OCI-LY7 (cell line): ENCODE results near the gene ZNF189.

Experiments
- CTCF ChIP-seq: fragments of 200-600 bp; sonication (generic); conservative IDR thresholded peaks from 2 replicates; pipeline ENCODE4 v1.5.1; 2014; ENCODE audit warnings: mild to moderate bottlenecking, antibody characterized with exemption, low read length, moderate library complexity, mixed read lengths
- EZH2phosphoT487 ChIP-seq: fragments of 200-600 bp; sonication (generic); IDR thresholded peaks from 2 replicates; pipeline ENCODE4 v1.6.1; 2018; ENCODE audit warnings: low read depth, borderline replicate concordance, mild to moderate bottlenecking, mixed run types, antibody characterized with exemption, low read length, moderate library complexity, mixed read lengths

GRCh38 chr9:101442736-101443135 lies 44.1 kb downstream of the ZNF189 start:
- TF ChIP-seq CTCF (no peak), EZH2phosphoT487 (no peak)
